DMS114 treated with DMSO at 0.1 percent for 48 hours (cell line): ENCODE results near the gene PYM1.
"Not testable (repeated sequence)": the region's sequence is repeated elsewhere in the genome, so short reads cannot be mapped to it uniquely, and the experiment has no call there.

Experiments used
- DNase-seq: peaks from one replicate; lab custom pipeline; 2025; ENCODE audit not compliant: unreplicated experiment; lab: John Stamatoyannopoulos, UW

The PYM1 gene

DNA sequence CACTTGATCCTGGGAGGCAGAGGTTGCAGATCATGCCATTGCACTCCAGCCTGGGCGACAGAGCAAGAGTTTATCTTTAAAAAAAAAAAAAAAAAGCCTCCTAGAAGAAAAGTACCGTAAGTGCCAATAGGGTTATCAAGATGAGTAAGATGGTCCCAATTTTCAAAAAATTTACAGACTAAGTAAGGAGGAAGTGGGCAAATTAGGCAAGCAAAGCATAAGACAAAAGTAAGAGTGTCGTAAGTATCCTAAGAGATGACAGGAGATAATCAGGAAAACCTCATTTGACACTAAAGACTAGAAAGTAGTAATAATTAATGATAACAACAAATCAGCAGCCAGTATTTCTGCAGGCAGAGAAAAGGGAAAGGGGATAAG, 12.2 kb downstream of the PYM1 start:
- no peak for DNase-seq

DNA sequence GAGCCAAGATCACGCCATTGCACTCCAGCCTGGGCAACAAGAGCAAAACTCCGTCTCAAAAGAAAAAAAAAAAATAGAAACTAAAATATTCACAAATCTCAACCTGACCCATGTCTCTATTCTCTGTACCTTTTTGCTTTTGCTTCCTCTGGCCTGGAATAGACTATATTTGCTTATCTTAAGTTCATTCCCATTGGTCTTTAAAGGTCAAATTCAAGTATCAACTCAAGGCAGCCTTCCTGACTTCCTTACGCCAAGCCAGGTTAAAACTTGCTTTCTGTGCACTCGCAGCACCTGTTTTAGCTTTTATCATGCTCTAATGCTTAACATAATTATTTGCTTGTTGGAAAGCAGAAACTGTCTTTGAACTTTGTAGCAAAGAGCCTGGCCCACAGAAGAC, 14.8 kb downstream of the PYM1 start:
- DNase-seq: no peak

DNA sequence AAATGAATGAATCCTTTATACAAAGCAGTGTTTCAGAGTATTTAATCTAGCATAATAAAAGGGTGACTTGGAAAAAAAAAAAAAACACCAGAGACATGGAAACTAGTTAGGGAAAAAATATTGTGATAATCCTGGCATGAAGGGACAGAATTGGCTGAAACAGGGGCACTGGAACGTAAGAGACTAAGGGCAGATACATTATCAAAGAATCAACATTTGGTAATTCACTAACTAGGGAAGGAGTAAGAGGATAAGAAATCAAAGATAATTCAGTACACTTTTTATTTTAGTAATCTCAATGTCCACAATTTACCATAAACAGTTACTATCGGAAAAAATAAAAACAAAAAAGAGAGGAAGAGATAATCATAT, 18.2 kb downstream of the PYM1 start:
- DNase-seq: no peak

DNA sequence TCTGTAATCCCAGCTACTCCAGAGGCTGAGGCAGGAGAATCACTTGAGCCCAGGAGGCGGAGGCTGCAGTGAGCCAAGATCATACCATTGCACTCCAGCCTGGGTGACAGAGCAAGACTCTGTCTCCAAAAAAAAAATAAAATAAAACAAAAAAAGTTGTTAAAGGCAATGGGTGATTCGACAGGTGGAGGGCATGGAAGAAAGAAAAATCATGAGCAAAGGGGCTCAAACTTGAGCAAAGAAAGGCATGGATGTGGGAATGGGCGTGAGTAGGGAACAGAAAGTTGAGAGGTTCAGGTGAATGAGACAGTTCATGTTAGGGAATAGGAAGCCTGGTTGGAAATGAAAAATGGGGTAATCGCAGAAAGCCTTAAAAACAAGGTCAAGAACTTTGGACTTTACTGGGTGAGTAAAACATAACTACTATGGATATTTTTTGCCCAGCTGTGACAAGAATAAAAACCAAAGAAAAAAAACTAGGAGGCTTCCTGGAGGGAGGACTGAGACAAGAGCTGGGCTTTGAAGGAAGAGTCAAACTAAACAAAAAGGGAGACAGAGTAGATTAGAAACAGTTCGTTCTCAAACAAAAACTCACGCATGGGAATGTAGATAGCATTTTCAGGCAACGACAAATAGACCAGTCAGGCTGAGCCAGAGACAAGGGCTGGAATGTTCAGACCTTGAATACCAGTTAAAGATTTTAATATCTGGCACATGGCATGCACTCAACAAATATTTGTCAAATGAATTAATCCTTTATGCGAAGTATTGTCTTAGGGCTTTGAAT, 18.8 kb downstream of the PYM1 start:
- DNase-seq: no peak

DNA sequence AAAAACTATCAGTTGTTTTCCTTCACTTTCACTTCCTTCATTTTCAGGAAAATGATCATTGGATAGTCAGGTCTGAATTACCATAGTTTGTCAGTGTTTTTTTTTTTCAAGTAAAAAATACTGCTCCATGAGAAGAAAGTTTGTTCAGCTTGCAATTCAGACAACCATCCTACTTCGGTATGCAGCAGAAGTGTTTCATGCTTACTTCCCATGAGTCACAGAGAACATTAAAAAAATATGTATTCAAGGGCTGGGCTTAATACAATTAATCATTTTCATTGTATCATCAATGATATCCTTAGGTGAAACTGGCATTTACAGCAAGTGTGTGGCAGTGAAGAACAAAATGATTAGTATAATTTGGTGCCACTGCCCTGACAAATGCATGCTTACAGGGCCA, 21.6 kb downstream of the PYM1 start:
- no peak for DNase-seq

DNA sequence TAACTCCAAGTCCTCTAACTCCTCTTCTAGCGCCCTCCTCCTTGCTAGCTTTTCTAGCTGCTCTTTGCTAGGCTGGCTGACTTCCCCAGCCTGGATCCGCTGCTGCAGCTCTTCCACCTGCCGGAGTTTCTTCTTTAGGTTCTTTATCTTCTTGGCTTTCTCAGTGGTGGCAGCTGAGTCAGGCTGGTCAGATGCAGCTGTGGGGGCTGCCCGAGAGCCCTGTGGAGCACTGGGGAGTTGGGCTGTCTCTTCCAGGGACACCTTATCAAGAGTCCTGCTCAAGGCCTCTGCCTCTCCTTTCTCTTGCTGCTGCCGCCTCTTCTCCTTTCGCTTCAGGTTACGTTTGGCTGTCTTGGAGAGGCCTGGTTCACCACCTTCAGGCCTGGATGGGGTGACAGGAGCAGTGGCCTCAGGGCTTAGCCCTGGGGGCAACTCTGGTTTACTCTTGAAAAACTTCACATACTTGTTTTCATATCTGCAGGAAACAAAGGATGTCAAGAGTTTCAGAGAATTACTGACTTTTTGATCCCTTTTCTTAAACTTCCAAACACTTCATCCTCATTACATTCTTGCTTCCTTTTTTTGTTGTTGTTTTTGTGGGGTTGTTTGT, 25.7 kb downstream of the PYM1 start:
- DNase-seq: no peak

DNA sequence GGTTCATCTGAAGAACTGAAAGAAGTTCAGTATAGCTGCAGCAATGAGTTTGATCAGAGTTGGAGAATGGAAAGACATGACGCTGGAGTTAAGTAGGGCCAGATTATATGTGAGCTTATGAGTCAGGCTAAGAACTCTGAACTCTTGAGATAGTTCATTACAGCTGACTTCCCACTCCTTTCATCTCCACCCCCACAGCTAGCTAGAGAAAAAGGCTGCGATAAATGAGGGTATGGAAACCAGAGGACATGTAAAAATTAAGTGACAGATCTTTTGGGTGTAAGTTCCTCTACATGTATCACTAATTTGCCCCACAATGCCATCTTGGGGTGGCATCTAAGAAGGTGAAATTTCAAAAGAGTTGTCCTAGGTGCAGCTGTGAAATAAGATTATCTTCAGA, 28.6 kb downstream of the PYM1 start:
- DNase-seq: no peak

DNA sequence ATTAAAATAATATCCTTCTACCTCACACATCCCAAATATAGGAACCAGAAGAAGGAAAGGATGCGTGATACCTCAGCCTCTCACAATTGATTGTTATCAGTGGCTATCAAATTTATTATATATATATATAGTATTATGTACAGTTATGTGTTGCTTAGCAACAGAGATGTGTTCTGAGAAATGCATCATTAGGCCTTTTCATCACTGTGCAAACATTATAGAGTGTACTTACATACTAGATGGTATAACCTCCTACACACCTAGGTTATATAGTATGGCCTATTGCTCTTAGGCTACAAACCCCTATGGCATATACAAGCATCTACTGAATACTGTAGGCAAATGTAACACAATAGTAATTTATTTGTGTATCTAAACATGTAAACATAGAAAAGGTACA, 34.0 kb downstream of the PYM1 start:
- DNase-seq: no peak

DNA sequence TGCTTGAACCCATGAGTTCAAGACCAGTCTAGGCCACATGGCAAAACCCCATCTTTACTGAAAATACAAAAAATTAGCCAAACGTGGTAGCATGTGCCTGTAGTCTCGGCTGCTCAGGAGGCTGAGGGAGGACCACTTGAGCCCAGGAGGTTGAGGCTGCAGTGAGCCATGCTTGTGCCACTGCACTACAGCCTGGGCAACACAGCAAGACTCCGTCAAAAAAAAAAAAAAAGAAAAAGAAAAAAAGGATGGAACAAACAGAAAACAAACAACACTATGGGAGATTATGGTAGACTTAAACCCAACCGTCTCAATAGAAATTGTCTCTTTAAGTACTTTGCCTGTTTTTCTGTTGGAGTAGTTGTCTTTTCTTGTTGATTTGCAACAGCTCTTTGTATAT, 36.4 kb downstream of the PYM1 start:
- DNase-seq: no peak

DNA sequence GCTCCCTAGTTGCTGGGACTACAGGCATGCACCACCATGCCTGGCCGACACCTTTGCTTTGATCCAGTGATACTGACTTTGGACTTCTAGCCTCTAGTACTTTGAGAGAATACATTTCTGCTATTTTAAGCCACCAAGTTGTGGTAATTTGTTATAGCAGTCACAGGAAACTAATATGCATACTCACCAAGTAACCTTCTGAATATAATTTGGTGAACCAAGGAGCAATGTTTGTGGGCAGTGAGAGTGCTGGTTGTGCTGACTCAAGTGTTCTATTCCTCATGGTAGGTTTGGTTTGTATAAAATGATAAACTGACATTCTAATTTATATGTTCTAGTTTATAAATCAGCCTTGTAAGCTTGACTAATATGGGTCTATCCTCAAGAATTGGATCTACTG, 42.6 kb downstream of the PYM1 start:
- DNase-seq: no peak

DNA sequence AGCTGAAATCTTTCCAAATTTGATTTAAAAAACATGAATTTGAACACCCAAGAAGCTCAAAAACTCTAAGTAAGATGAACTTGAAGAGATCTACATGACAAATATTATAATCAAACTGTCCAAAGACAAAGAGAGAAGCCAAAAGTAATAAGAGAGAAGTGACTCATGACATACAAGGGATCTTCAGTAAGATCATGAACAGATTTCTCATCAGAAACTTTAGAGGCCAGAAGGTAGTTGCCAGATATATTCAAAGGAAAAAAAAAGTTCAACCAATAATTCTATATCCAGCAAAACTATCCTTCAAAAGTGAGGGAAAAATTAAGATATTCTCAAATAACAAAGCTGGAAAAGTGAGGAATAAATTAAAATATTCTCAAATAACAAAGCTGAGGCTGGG, 49.9 kb downstream of the PYM1 start:
- no peak for DNase-seq

DNA sequence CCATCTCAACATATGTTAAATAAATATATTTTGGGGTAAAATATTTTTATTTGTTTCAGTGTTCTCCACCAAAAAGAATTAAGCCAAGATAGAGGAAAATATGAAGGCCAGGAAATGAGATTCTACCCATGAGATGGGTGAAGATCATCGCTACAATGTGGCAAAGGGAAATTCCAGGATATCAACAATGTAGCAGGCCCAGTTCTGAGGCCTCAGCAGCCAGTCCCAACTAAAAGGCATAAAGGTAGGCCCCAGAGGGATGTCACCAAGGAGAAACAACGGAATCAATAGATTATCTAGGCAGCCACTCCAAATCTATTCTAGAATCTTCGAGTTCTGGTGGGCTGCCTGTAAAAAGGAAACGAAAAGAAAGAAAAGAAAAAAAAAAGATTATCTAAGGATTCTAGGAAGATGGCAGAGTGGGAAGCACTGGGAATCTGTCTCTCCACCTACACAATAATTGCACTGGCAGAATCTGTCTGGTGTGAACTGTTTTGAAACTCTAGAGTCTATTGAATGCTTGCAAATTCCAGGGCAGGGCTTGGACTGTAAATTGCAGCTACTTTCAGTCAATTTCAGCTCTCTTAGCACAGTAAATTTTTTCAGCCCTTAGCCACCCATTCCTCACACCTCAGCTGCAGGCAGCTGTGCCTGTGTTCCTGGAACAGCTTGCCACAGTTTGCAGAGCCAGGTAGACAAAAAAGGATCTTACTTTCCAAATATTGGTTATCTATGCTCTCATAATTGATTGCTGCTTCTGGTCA, 51.8 kb downstream of the PYM1 start:
- DNase-seq: no peak

DNA sequence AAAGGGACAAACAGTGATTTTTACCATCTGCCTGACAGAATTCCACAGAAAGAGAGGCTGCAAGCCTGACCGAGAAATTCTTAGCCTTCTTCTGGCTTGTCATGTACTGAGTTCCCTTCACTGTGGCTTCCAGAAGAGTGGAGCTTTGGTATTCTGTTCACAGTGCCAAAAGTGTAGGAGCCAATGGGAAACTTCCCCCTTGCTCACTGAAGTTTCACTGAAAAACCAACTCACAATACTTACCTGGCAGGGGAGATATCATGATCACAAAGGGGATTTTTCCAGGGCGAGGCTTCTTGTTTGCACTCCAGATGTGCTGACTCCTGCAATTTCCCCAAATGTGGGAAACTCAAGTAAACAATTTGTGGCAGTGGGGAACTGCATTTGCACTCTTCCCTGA, 53.3 kb downstream of the PYM1 start:
- DNase-seq: no peak

DNA sequence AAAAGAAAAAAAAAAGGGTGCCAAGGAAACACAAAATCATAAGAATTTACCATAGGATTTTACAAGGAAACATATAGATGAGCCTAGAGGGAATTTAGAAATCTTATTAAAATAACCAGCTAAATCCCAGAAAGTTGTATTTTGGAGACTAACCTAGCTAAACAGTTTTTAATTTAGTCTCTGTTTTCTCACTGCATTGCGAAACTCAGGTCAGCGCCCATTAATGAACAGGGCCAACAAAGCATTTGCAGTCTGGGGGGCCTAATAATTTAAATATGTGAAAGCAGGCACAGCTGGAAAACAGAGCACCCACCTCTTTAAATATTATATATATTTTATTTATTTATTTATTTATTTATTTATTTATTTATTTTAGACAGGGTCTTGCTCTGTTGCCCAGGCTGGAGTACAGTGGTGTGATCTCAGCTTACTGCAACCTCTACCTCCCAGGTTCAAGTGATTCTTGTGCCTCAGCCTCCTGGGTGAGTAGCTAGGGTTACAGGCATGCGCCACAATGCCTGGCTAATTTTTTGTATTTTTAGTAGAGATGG, 61.2 kb downstream of the PYM1 start:
- not testable (repeated sequence) for DNase-seq

DNA sequence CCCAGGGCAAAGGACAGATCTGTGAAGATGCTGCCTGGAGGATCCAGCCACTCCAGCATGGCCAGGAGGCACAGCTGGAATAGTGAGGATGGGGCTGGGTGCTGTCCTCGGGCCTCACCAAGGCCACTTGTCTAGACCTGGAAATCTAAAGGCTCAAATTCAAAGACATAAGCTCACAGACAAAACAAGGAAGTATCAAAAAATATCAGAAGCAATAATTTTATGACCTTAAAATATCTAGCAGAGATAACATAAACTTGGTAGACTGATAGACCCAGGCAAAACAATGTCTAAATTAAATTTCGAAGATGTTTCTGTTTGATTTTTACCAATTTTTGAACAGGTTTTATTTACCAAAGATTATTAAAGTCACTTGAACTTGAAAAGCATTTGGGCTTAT, 62.4 kb downstream of the PYM1 start:
- DNase-seq: no peak

DNA sequence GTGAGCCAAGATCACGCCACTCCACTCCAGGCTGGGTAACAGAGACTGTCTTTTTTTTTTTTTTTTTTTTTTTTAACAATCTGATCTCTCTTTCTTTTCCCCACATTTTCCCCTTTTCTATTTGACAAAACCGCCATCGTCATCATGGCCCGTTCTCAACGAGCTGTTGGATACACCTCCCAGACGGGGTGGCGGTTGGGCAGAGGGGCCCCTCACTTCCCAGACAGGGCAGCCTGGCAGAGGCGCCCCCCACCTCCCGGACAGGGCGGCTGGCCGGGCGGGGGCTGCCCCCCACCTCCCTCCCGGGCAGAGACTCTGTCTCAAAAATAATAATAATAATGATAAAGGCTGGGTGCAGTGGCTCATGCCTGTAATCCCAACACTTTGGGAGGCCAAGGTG, 64.8 kb downstream of the PYM1 start:
- DNase-seq: not testable (repeated sequence)

DNA sequence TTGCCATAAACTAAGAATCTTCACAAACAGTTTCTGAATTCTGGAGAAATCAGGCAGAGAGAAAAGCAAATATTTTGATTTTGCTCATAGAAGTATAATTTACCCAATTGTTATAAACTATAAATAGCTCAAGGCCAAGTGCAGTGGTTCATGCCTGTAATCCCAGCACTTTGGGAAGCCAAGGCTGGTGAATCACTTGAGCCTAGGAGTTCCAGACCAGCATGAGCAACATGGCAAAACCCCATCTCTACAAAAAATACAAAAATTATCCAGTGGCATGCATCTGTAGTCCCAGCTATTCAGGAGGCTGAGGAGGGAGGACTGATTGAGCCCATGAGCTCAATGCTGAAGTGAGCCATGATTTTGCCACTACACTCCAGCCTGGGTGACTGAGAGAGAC, 65.4 kb downstream of the PYM1 start:
- no peak for DNase-seq

DNA sequence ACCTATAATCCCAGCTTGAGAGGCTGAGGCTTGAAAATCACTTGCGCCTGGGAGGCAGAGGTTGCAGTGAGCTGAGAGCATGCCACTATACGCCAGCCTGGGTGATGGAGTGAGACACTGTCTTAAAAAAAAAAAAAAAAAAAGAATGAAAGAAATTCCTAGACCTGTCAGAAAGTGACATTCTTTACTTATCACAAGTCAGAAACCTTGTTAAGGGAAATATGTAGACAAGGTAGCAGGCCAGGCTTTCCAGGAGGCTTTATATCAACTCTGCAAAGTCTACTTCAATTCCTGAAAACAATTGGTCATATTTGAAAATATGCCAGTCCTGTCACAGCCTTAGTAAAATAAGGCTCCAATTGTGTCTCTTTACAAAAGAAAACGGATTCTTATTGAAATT, 65.8 kb downstream of the PYM1 start:
- no peak for DNase-seq

DNA sequence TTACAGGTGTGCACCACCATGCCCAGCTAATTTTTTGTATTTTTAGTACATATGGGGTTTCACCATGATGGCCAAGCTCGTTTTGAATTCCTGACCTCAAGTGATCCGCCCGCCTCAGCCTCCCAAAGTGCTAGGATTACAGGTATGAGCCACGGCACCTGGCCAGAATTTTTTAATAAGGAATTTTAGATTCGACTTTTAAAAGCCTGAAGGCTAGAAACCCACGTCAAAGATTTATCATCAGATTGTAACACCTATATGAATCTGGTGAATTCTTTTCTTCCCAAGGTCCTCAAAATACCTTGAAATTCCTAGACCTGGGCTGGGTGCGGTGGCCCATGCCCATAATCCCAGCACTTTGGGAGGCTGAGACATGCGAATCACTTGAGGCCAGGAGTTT, 66.3 kb downstream of the PYM1 start:
- DNase-seq: no peak

DNA sequence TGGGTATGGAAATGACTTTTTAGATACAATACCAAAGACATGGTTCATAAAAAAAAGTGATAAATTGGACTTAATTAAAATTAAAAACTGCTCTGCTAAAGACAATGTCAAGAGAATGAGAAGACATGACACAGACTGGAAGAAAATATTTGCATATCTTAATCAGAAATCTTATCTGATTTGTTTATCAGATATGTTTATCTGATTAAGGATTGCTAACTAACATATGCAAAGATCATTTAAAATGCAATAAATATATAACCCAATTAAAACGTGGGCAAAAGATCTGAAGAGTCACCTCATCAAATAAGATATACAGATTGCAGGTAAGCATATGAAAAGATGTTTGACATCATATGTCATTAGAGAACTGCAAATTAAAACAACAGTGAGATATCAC, 75.0 kb downstream of the PYM1 start:
- no peak for DNase-seq
